Tibial artery (tissue), 4 donors: Measurements from ENCODE around the gene GABRP.

Experiments used
- DNase-seq, 2 donors: peaks; one replicate each; pipeline ENCODE4 v3.0.0-alpha.2; 2019
- H3K27ac ChIP-seq, 2 donors: fragments of 200-600 bp; sonication (generic) in 1 of 2; 1 replicate in 1 of 2; 2 replicates in 1 of 2; pipeline ENCODE4 v1.5.1; 2018 to 2019; ENCODE audit warnings: mild to moderate bottlenecking in 1 of 2
- H3K27me3 ChIP-seq, 2 donors: fragments of 200-600 bp; sonication (generic) in 1 of 2; one replicate each; pipeline versions ENCODE4 v1.5.1 to v1.6.0; 2016 to 2019
- H3K36me3 ChIP-seq, 3 donors: fragments of 200-600 bp; sonication (generic) in 2 of 3; one replicate each; pipeline ENCODE4 v1.5.1; 2016 to 2019; ENCODE audit warnings: mild to moderate bottlenecking in 2 of 3
- H3K4me1 ChIP-seq, 4 donors: fragments of 200-600 bp; sonication (generic) in 2 of 4; 1 replicate in 3 of 4; 2 replicates in 1 of 4; pipeline ENCODE4 v1.5.1; 2016 to 2019
- H3K4me3 ChIP-seq, 2 donors: fragments of 200-600 bp; sonication (generic) in 1 of 2; 1 replicate in 1 of 2; 2 replicates in 1 of 2; pipeline ENCODE4 v1.5.1; 2018 to 2019; ENCODE audit warnings: mild to moderate bottlenecking in 2 of 2
- H3K9me3 ChIP-seq, 3 donors: fragments of 200-600 bp; sonication (generic) in 1 of 3; one replicate each; pipeline ENCODE4 v1.5.1; 2016 to 2019
- intact Hi-C: fragments of 100-400 bp; cut with DNase I; formaldehyde crosslinking; loops from one replicate; pipeline ENCODE4 v1.15.0; 2023; ENCODE audit warnings: low total_unique reads
- TF ChIP-seq, protein P1 (sequence below), 2 experiments: fragments of 200-600 bp in 1 of 2; fragments of 450-650 bp in 1 of 2; IDR thresholded peaks; one replicate each; pipeline ENCODE4 v1.5.1; 2017 to 2019; ENCODE audit warnings: antibody characterized with exemption in 2 of 2, mild to moderate bottlenecking in 1 of 2, moderate library complexity in 1 of 2

GABRP gene

DNA sequence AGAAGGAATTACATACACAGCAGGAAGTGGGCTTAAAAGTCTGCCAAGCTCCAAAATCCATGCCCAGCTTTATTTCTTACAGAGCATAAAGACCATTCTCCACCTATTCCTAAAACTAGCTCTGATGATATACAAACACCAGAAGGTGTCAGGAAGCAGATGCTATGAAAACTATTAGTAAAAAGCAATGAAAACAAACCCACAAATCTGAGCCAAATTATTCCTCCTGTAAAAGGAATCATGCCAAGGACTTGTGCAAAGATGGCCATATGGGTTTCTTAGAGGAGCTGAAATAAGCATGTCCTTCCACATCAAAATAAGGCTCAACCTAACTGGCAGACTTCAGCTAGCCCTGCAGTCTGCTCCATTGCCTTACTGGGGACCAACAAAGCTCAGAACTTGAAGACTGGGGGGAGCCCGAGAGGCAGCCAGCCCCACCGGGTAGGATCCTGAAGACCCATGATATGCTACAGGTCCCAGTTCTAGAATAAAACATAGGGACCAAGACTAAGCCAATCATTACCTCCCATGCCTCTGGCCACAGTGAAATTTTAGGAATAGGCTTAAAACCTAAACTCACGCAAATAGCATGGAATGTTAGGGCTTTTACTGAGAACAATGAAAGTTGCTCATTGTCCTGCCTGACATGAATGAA is 42.8 kb upstream of the GABRP start:
- TF ChIP-seq, protein P1, sequence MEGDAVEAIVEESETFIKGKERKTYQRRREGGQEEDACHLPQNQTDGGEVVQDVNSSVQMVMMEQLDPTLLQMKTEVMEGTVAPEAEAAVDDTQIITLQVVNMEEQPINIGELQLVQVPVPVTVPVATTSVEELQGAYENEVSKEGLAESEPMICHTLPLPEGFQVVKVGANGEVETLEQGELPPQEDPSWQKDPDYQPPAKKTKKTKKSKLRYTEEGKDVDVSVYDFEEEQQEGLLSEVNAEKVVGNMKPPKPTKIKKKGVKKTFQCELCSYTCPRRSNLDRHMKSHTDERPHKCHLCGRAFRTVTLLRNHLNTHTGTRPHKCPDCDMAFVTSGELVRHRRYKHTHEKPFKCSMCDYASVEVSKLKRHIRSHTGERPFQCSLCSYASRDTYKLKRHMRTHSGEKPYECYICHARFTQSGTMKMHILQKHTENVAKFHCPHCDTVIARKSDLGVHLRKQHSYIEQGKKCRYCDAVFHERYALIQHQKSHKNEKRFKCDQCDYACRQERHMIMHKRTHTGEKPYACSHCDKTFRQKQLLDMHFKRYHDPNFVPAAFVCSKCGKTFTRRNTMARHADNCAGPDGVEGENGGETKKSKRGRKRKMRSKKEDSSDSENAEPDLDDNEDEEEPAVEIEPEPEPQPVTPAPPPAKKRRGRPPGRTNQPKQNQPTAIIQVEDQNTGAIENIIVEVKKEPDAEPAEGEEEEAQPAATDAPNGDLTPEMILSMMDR (IDR thresholded peaks at IDR 0.05) = no peak
- intact Hi-C loops = no loop called here
- H3K9me3 ChIP-seq = peaks cover 0 to under 1% (median 0%) of the 10 kb centered on the region in 3 donors
- DNase-seq = no peak
- peaks cover 0 to 18% (median 14%) of the 10 kb centered on the region in 4 donors for H3K4me1 ChIP-seq
- no peaks in the 10 kb centered on the region for H3K36me3 ChIP-seq
- no peak overlapping the region for H3K27ac ChIP-seq
- no peak overlapping the region for H3K4me3 ChIP-seq
- peaks cover 0 to 8% of the 10 kb centered on the region in 2 donors for H3K27me3 ChIP-seq

DNA sequence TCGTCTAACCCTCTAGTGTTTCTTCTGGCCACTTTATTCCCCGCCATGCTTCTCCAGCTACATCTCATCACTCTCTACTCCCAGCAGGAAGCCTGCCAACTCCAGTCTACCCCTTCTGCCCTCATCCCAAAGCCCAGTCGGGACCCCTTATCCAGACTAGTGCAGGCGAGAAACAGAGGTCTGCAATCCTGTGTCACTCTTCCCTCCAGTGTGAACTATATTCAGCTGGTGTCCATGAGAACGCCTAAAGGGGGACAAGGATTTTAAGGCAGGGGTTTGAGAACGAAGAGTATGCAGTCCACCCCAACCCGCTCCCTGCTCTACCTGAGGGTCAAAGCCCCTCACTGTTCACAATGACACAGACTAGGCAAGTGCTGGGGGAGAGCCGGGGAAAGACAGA is 41.7 kb upstream of the GABRP start:
- TF ChIP-seq, protein P1 (IDR thresholded peaks at IDR 0.05) = no peak
- intact Hi-C loops = no loop called here
- peaks cover 0 to 8% of the 10 kb centered on the region in 2 donors for H3K27me3 ChIP-seq
- no peaks in the 10 kb centered on the region for H3K9me3 ChIP-seq
- no peak overlapping the region for H3K27ac ChIP-seq
- peaks cover 0 to 25% (median 16%) of the 10 kb centered on the region in 4 donors for H3K4me1 ChIP-seq
- no peaks in the 10 kb centered on the region for H3K36me3 ChIP-seq
- H3K4me3 ChIP-seq = no peak overlapping the region
- DNase-seq = no peak

- no peak for DNase-seq
- H3K4me1 ChIP-seq = peaks cover 0 to 25% (median 16%) of the 10 kb centered on the region in 4 donors
- H3K27ac ChIP-seq = no peak overlapping the region
- no peak overlapping the region for H3K4me3 ChIP-seq
- no peaks in the 10 kb centered on the region for H3K36me3 ChIP-seq
- intact Hi-C loops = loop anchor here (2.0 kb wide), 1 partner anchor 47 kb away; no protein-coding TSS in a partner anchor
- H3K9me3 ChIP-seq = no peaks in the 10 kb centered on the region
- peaks cover 0 to 2% of the 10 kb centered on the region in 2 donors for H3K27me3 ChIP-seq
- TF ChIP-seq, protein P1 (IDR thresholded peaks at IDR 0.05) = no peak
Observed at GRCh38 chr5:170743876-170744212, 39.7 kb upstream of the GABRP start.

DNA sequence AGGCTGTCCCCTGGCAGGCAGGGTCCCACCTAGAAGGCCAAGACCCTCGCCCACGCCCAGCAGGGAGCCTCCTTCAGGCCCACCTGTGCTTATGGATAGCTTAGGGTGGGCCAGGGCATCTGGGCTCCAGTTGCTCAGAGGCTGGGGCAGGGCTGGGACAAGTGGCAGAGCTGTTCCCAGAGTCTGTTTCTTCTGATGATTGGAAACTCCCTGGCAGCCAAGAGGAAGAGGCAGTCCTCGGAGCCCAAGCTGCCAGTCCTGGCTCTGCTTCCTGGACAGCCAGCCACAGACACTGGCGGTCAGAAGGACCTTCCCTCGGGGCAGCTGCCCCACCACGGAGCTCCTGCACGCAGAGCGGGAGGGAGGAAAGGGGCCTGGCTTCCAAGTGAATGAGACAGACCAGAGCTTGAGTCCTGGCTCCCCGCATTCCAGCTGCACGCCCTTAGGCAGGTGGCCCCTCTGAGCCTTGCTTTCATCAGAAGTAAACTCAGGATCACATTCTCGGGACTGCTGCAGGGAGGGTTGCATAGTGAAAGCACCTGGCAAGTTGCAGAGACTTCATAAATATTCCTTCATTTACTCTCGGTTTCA is 37.9 kb upstream of the GABRP start:
- Histone ChIP-seq H3K4me1 (peaks cover 0 to 25% (median 16%) of the 10 kb centered on the region in 4 donors), H3K27ac (no peak overlapping the region), H3K36me3 (no peaks in the 10 kb centered on the region), H3K27me3 (peaks cover 0 to 2% of the 10 kb centered on the region in 2 donors), H3K9me3 (no peaks in the 10 kb centered on the region), H3K4me3 (no peak overlapping the region)
- intact Hi-C loops = loop anchor here (2.0 kb wide), 1 partner anchor 45 kb away; no protein-coding TSS in a partner anchor
- TF ChIP-seq, protein P1 (IDR thresholded peaks at IDR 0.05) = no peak
- DNase-seq = no peak

DNA sequence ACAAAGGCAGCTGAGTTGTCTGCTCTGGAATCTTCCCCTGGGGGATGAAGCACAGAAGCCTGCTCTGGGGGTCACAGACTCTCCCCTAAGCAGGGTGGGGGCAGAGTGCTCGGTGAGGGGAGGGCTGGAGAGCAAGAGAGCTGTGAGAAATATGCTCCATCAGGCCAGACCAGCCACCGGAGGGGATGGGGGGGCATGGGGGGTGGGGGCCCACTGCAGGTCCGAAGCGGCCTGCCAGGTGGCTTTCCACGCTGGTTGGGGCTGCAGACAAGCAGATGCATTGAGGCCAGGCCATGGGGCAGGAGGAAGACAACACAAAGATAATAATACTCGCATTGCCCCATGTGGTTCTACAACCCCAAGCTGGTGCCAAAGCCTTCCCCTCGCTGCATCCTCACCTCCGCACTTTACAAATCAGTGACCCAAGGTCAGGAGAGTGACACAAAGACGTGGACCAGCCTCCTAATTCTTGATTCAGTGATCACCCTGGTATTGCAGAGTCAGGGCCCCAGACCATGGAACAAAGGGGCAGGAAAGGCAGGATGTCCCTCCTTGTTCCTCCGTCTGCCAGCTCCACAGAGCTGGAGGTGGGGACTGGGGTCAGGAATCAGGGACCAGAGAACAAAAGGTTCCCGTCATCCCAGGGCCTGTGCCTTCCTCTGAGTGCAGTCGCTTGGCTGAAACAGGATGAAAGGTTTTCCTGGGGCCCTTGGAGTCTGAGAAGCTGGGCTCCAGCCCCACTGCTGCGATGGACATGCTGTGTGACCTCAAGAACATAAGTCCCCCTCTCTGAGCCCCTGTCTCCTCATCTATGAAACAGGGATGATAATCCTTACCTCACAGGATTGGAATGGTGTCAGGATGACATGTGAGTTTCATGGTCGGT is 37.2 kb upstream of the GABRP start:
- Histone ChIP-seq H3K9me3 (no peaks in the 10 kb centered on the region), H3K27me3 (peaks cover 0 to 3% of the 10 kb centered on the region in 2 donors), H3K4me1 (peaks cover 0 to 25% (median 16%) of the 10 kb centered on the region in 4 donors), H3K4me3 (no peak overlapping the region), H3K36me3 (no peaks in the 10 kb centered on the region), H3K27ac (no peak overlapping the region)
- DNase-seq = no peak
- intact Hi-C loops = no loop called here
- TF ChIP-seq, protein P1 (IDR thresholded peaks at IDR 0.05) = no peak
